ENCODE results near the gene TRPT1. TPM values are rescaled to one million over a fixed set of nuclear protein-coding genes. Genes with fewer than 3 reads are reported as not detected.
A peak's percentile ranks its signal among the peaks of the same experiment; 100 is the strongest.

The TRPT1 gene
- total RNA-seq, 1 donor from 2014 or later = 43.2 TPM

DNA sequence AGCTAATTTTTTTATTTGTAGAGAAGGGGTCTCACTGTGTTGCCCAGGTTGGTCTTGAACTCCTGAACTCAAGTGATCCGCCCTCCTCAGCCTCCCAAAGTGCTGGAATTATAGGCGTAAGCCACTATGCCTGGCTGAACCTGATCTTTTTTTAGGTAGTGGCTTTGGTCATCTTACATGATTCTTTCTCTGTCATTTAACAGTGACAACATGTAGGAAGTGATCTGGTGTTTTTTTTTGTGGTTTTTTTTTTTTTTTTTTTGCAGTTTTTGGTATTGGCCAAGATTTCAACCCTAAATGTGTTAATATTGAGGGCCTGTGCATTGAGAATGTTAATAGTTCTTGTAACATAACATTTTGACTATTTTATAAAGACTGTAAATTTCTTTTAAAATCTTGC, 27.5 kb downstream of the TRPT1 start:
- H3K4me1 Mint-ChIP-seq = no peaks in the 10 kb centered on the region
- no peak for TF ChIP-seq CTCF (conservative IDR thresholded peaks at IDR 0.05)
- H3K27me3 Mint-ChIP-seq (ENCODE audit: low read depth) = no peaks in the 10 kb centered on the region
- H3K36me3 Mint-ChIP-seq (ENCODE audit: low read depth) = peaks cover 28% of the 10 kb centered on the region
- H3K9me3 Mint-ChIP-seq = no peaks in the 10 kb centered on the region
- DNase-seq (ENCODE audit: low read depth, low spot score) = no peak
- no peak overlapping the region for H3K4me3 Mint-ChIP-seq
- no peak overlapping the region for H3K27ac Mint-ChIP-seq (ENCODE audit: unreplicated experiment)

DNA sequence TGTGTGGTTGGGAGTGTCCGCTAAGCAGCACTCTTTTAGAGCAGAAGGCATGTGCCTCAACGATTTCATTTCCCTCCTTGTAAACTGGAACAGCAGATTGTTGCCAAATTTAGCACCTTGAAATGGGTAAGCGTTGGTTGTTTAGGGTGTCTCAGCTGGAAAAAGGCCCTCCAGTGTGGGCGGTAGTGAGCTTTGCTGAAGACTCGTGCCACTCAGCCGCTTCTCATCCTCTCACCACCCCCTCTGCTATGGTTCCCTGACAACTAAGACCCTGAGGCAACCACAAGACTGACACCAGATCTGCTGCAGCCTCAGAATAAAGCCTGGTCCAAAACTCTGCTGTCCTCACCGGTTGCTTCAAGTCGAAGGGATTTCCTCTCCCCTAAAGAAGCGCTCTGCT, 29.4 kb downstream of the TRPT1 start:
- H3K4me3 Mint-ChIP-seq = no peak overlapping the region

DNA sequence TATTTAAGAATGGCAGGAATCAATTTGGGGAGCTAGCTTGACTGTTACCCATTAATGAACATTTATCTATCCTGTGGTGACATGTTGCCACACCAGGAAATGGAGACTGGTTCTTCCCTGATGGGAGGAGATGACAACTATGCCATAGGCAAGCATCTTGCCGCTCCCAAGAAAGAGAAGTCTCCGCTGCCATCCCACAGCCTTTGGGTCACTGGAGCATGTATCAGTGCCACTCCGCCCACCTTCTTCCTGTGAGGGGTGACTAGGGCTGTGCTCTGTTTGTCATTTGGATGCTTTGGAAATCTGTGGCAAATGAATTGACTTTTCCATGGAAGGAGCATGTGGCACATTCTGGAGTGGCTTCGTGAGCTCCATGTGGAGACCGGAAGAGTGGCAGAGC, 33.6 kb downstream of the TRPT1 start:
- Mint-ChIP-seq H3K27me3 (ENCODE audit: low read depth) (no peaks in the 10 kb centered on the region), H3K4me1 (peaks cover 8% of the 10 kb centered on the region), H3K4me3 (no peak overlapping the region), H3K27ac (ENCODE audit: unreplicated experiment) (peak overlapping the region; percentile 43), H3K36me3 (ENCODE audit: low read depth) (peaks cover 24% of the 10 kb centered on the region), H3K9me3 (no peaks in the 10 kb centered on the region)
- no peak for TF ChIP-seq CTCF (conservative IDR thresholded peaks at IDR 0.05)
- DNase-seq (ENCODE audit: low read depth, low spot score) = no peak

More for the DNA sequence above, 29.4 kb downstream of the TRPT1 start:
- Mint-ChIP-seq H3K36me3 (ENCODE audit: low read depth) (peaks cover 26% of the 10 kb centered on the region), H3K27ac (ENCODE audit: unreplicated experiment) (no peak overlapping the region), H3K27me3 (ENCODE audit: low read depth) (no peaks in the 10 kb centered on the region), H3K9me3 (no peaks in the 10 kb centered on the region), H3K4me1 (peaks cover 4% of the 10 kb centered on the region)
- TF ChIP-seq CTCF (conservative IDR thresholded peaks at IDR 0.05) = no peak
- no peak for DNase-seq (ENCODE audit: low read depth, low spot score)

GRCh38 chr11:64186492-64187165, 39.4 kb downstream of the TRPT1 start:
- no peaks in the 10 kb centered on the region for H3K27me3 Mint-ChIP-seq (ENCODE audit: low read depth)
- no peak overlapping the region for H3K27ac Mint-ChIP-seq (ENCODE audit: unreplicated experiment)
- no peak for TF ChIP-seq CTCF (conservative IDR thresholded peaks at IDR 0.05)
- no peaks in the 10 kb centered on the region for H3K9me3 Mint-ChIP-seq
- peaks cover 36% of the 10 kb centered on the region for H3K4me1 Mint-ChIP-seq
- peaks cover 11% of the 10 kb centered on the region for H3K36me3 Mint-ChIP-seq (ENCODE audit: low read depth)
- DNase-seq (ENCODE audit: low read depth, low spot score) = no peak
- no peak overlapping the region for H3K4me3 Mint-ChIP-seq

DNA sequence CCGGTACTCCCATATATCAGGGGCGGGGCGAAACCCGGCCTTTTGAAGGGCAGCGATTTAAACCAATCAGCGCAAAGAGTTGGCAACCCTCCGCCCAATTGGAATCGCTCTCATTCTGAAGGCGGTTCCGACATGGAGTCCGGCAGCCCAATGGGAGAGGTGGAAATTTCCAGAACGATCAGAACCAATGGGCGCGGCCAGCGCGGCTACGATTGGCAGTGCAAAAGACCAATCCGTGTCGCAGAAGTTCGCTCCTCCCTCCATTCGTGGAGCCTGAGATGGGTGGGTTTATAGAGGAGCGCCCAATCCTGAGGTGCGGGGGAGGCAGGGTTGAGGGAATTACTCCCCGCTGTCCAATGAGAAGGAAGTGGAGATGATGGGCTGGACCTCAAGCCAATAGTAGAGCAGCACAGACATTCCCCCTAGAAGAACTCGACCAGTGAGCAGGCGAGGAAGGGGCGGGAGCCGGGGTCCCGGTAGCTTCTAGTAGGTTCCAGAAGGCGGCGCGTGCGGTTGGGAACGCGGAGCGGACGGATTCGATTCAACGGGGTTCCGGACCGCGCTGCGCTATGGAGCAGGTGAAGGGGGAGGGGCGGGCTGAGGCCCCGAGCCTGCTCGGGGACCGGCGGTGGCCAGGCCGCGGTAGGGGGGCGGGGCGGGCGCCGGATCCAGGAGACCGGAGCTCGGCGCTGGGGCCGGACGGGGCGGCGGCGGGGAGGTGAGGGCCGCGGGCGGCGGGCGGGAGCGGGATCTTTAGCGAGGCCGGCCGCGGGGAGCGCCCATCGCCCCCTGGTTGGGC, 40.1 kb downstream of the TRPT1 start, which contains the start of gene STIP1:
Gene STIP1 (plus strand): TSS at position 479 of the 799 bp plus-strand sequence. CDS start 91 bp downstream, at position 570.
- H3K9me3 Mint-ChIP-seq = no peaks in the 10 kb centered on the region
- no peaks in the 10 kb centered on the region for H3K27me3 Mint-ChIP-seq (ENCODE audit: low read depth)
- H3K27ac Mint-ChIP-seq (ENCODE audit: unreplicated experiment) = peak within 1 kb of the TSS; percentile 99
- H3K36me3 Mint-ChIP-seq (ENCODE audit: low read depth) = peaks cover 11% of the 10 kb centered on the region
- peaks cover 44% of the 10 kb centered on the region for H3K4me1 Mint-ChIP-seq
- H3K4me3 Mint-ChIP-seq = peak within 1 kb of the TSS; percentile 98
- peak; percentile 41 for TF ChIP-seq CTCF (conservative IDR thresholded peaks at IDR 0.05)
- peak; percentile 99 for DNase-seq (ENCODE audit: low read depth, low spot score)
